Adrenal gland (tissue), 5 donors: ENCODE data around the gene PRSS53.

Experiments used
- CTCF ChIP-seq, 6 experiments: fragments of 450-650 bp in 4 of 6; fragments of 200-600 bp in 2 of 6; sonication (generic) in 1 of 6; IDR thresholded peaks; 1 replicate in 5 of 6; 2 replicates in 1 of 6; pipeline versions ENCODE4 v1.5.1 to v1.8.0; 2016 to 2021; ENCODE audit warnings: antibody characterized with exemption in 6 of 6, mild to moderate bottlenecking in 2 of 6, moderate library complexity in 1 of 6
- POLR2A ChIP-seq, 2 donors: fragments of 450-650 bp; IDR thresholded peaks; one replicate each; pipeline ENCODE4 v1.6.1; 2017; ENCODE audit warnings: antibody characterized with exemption in 2 of 2, mild to moderate bottlenecking in 2 of 2, moderate library complexity in 1 of 2
- donor health status: DM: no; HTN: no; CAD: no.

DNA sequence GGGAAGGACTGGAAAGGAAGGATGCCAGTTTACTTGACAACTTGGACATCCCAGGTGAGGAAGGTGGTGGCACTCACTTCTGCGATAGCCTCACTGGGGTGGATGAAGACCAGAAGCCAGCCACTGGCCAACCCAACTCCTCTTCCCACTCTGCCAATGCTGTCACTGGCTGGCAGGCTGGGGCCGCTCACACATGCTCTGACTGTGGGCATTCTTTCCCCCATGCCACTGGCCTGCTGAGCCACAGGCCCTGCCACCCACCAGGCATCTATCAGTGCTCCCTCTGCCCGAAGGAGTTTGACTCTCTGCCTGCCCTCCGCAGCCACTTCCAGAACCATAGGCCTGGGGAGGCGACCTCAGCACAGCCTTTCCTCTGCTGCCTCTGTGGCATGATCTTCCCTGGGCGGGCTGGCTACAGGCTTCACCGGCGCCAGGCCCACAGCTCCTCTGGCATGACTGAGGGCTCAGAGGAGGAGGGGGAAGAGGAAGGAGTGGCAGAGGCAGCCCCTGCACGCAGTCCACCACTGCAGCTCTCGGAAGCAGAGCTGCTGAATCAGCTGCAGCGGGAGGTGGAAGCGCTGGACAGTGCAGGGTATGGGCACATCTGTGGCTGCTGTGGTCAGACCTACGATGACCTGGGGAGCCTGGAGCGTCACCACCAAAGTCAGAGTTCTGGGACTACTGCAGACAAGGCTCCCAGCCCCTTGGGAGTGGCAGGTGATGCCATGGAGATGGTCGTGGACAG, 10.0 kb downstream of the PRSS53 start:
- no peak for TF ChIP-seq POLR2A (IDR thresholded peaks at IDR 0.05)
- TF ChIP-seq CTCF (IDR thresholded peaks at IDR 0.05) = no peak
